ENCODE results near the gene AMOTL2. TPM values are rescaled to one million over a fixed set of nuclear protein-coding genes. Genes with fewer than 3 reads are reported as not detected.

AMOTL2 gene
- total and polyA plus RNA-seq, 9 of the 15 experiments (the other 6 are each of a cell fraction or from before 2014, with no cell fraction given) = 0.12 to 0.31 TPM; not detected in 7

GRCh38 chr3:134337511-134338200 is 36.6 kb downstream of the AMOTL2 start (continued):
- TF ChIP-seq ZBTB40 (IDR thresholded peaks at IDR 0.05) = no peak
- no peak for TF ChIP-seq ZBTB40 (CRISPR knock-in tag; IDR thresholded peaks at IDR 0.05)
- no peak for TF ChIP-seq FOXP1 (CRISPR knock-in tag; IDR thresholded peaks at IDR 0.05)
- no peak for TF ChIP-seq ZNF311 (CRISPR knock-in tag; IDR thresholded peaks at IDR 0.05)

Data from K562 (cell line).